Ascending aorta (tissue), 2 donors: ENCODE results near the gene DMTF1. TPM values are rescaled to one million over a fixed set of nuclear protein-coding genes. Genes with fewer than 3 reads are reported as not detected.

Source experiments
- DNase-seq, 2 donors: peaks; one replicate each; pipeline ENCODE4 v3.0.0-alpha.2; 2019; ENCODE audit warnings: low spot score in 2 of 2
- H3K27ac ChIP-seq, 2 donors: fragments of 200-600 bp; sonication (generic); one replicate each; pipeline ENCODE4 v1.5.1; 2016 to 2017; ENCODE audit warnings: mild to moderate bottlenecking in 1 of 2
- H3K27me3 ChIP-seq: fragments of 200-600 bp; sonication (generic); one replicate; pipeline ENCODE4 v1.5.1; 2017
- H3K36me3 ChIP-seq, 2 donors: fragments of 200-600 bp; sonication (generic); one replicate each; pipeline ENCODE4 v1.5.1; 2016
- H3K4me1 ChIP-seq, 2 donors: fragments of 200-600 bp; sonication (generic); one replicate each; pipeline ENCODE4 v1.5.1; 2016 to 2017; ENCODE audit warnings: mild to moderate bottlenecking in 1 of 2
- H3K4me3 ChIP-seq, 2 donors: fragments of 200-600 bp; sonication (generic); one replicate each; pipeline ENCODE4 v1.5.1; 2016 to 2017; ENCODE audit warnings: mild to moderate bottlenecking in 1 of 2
- H3K9me3 ChIP-seq, 2 donors: fragments of 200-600 bp; sonication (generic); one replicate each; pipeline ENCODE4 v1.5.1; 2016
- CTCF ChIP-seq, 3 experiments: fragments of 200-600 bp in 2 of 3; fragments of 450-650 bp in 1 of 3; sonication (generic) in 2 of 3; IDR thresholded peaks; one replicate each; pipeline ENCODE4 v1.5.1; 2016 to 2019; ENCODE audit warnings: antibody characterized with exemption in 3 of 3, mild to moderate bottlenecking in 1 of 3, moderate library complexity in 1 of 3
- intact Hi-C: fragments of 100-400 bp; cut with DNase I; formaldehyde crosslinking; loops from one replicate; pipeline ENCODE4 v1.15.1; 2023
- total RNA-seq: library from RNA; depleted of rRNA; stranded (reverse); fragments of >200 nt; gene quantifications from one replicate; pipeline ENCODE4 v1.1.0, GENCODE V29; 2016

Gene DMTF1
- total RNA-seq, 1 donor from 2014 or later, result 23.1 TPM

- Histone ChIP-seq H3K4me3 (no peak overlapping the region), H3K27me3 (no peaks in the 10 kb centered on the region), H3K36me3 (no peaks in the 10 kb centered on the region), H3K4me1 (no peaks in the 10 kb centered on the region), H3K27ac (no peak overlapping the region), H3K9me3 (no peaks in the 10 kb centered on the region)
- no peak for TF ChIP-seq CTCF (IDR thresholded peaks at IDR 0.05)
- intact Hi-C loops, result no loop called here
- no peak for DNase-seq
Observed at GRCh38 chr7:87127019-87127418, 25.2 kb upstream of the DMTF1 start.

- Histone ChIP-seq H3K27me3 (no peaks in the 10 kb centered on the region), H3K9me3 (no peaks in the 10 kb centered on the region), H3K4me1 (no peaks in the 10 kb centered on the region), H3K4me3 (no peak overlapping the region), H3K36me3 (no peaks in the 10 kb centered on the region), H3K27ac (no peak overlapping the region)
- intact Hi-C loops, result no loop called here
- no peak for TF ChIP-seq CTCF (IDR thresholded peaks at IDR 0.05)
- no peak for DNase-seq
Observed at GRCh38 chr7:87128861-87129267, 23.4 kb upstream of the DMTF1 start.

GRCh38 chr7:87129332-87129731 is 22.9 kb upstream of the DMTF1 start:
- Histone ChIP-seq H3K36me3 (no peaks in the 10 kb centered on the region), H3K27me3 (no peaks in the 10 kb centered on the region), H3K27ac (no peak overlapping the region), H3K4me3 (no peak overlapping the region), H3K4me1 (no peaks in the 10 kb centered on the region), H3K9me3 (no peaks in the 10 kb centered on the region)
- intact Hi-C loops, result no loop called here
- DNase-seq, result no peak
- TF ChIP-seq CTCF (IDR thresholded peaks at IDR 0.05), result no peak

GRCh38 chr7:87129848-87130247 is 22.4 kb upstream of the DMTF1 start:
- Histone ChIP-seq H3K4me1 (no peaks in the 10 kb centered on the region), H3K27ac (no peak overlapping the region), H3K36me3 (no peaks in the 10 kb centered on the region), H3K4me3 (no peak overlapping the region), H3K27me3 (no peaks in the 10 kb centered on the region), H3K9me3 (no peaks in the 10 kb centered on the region)
- intact Hi-C loops, result no loop called here
- no peak for TF ChIP-seq CTCF (IDR thresholded peaks at IDR 0.05)
- no peak for DNase-seq

GRCh38 chr7:87131771-87132170 is 20.5 kb upstream of the DMTF1 start:
- Histone ChIP-seq H3K4me1 (no peaks in the 10 kb centered on the region), H3K4me3 (no peak overlapping the region), H3K9me3 (no peaks in the 10 kb centered on the region), H3K27me3 (no peaks in the 10 kb centered on the region), H3K27ac (no peak overlapping the region), H3K36me3 (no peaks in the 10 kb centered on the region)
- TF ChIP-seq CTCF (IDR thresholded peaks at IDR 0.05), result no peak
- intact Hi-C loops, result no loop called here
- no peak for DNase-seq

GRCh38 chr7:87137271-87137670 is 15.0 kb upstream of the DMTF1 start:
- no peaks in the 10 kb centered on the region for H3K27me3 ChIP-seq
- no peaks in the 10 kb centered on the region for H3K9me3 ChIP-seq
- H3K27ac ChIP-seq, result no peak overlapping the region
- H3K36me3 ChIP-seq, result no peaks in the 10 kb centered on the region
- H3K4me1 ChIP-seq, result no peaks in the 10 kb centered on the region
- no peak for DNase-seq
- H3K4me3 ChIP-seq, result no peak overlapping the region
- intact Hi-C loops, result no loop called here
- no peak for TF ChIP-seq CTCF (IDR thresholded peaks at IDR 0.05)
